ENCODE data around the gene RCOR1.
A peak's percentile ranks its signal among the peaks of the same experiment; 100 is the strongest.
"Not testable (repeated sequence)": the region's sequence is repeated elsewhere in the genome, so short reads cannot be mapped to it uniquely, and the experiment has no call there.

Gene RCOR1

DNA sequence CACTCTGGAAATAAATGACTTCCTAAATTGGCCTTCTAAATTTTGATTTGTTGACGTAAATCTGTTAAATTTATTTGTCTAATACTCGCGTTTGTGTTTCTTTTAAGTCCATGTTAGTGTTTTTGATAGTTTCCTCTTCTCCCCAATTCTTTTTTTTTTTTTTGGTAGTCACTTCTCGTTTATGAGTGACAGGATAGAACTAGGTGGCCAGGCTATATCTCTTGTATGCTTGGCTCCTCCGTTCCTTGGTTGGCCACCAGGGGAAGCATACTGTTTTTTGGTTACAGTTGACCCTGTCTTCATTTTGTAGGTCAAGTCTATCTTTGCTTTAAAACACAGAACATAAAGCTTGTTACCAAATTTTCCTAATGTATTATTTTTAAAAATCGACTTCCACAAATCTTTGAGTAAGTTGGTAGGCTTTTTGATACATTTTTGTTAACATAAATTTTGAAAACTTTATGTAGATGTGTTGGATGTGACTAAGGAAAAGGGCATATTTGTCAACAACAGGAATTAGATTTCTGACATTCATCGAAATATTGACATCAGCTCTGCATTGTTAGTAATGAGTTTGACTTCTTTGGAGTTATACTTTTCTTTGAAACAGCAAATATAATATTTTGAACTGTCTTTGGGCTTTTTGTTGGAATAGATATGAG lies 2.2 kb downstream of the RCOR1 start:
- Mint-ChIP-seq H3K9me3 (no peaks in the 10 kb centered on the region), H3K4me1 (peaks cover 14 to 50% of the 10 kb centered on the region in 2 donors), H3K4me3 (peak overlapping the region; percentile 65 to 71), H3K27me3 (no peaks in the 10 kb centered on the region), H3K36me3 (peaks cover 9 to 12% of the 10 kb centered on the region in 2 donors), H3K27ac (peak overlapping the region; percentile 31)
- DNase-seq (peak; percentile 63), ATAC-seq (replicated peaks) (peak; percentile 41 to 42)

- Mint-ChIP-seq H3K4me3 (no peak overlapping the region), H3K9me3 (peaks cover 0 to 2% of the 10 kb centered on the region in 2 donors), H3K27ac (no peak overlapping the region), H3K4me1 (peaks cover 20 to 54% of the 10 kb centered on the region in 2 donors), H3K27me3 (no peaks in the 10 kb centered on the region), H3K36me3 (peaks cover 18 to 25% of the 10 kb centered on the region in 2 donors)
- no peak for ATAC-seq (replicated peaks)
- no peak for DNase-seq
These were observed 9.0 kb downstream of the RCOR1 start for GRCh38 chr14:102601378-102601925.

DNA sequence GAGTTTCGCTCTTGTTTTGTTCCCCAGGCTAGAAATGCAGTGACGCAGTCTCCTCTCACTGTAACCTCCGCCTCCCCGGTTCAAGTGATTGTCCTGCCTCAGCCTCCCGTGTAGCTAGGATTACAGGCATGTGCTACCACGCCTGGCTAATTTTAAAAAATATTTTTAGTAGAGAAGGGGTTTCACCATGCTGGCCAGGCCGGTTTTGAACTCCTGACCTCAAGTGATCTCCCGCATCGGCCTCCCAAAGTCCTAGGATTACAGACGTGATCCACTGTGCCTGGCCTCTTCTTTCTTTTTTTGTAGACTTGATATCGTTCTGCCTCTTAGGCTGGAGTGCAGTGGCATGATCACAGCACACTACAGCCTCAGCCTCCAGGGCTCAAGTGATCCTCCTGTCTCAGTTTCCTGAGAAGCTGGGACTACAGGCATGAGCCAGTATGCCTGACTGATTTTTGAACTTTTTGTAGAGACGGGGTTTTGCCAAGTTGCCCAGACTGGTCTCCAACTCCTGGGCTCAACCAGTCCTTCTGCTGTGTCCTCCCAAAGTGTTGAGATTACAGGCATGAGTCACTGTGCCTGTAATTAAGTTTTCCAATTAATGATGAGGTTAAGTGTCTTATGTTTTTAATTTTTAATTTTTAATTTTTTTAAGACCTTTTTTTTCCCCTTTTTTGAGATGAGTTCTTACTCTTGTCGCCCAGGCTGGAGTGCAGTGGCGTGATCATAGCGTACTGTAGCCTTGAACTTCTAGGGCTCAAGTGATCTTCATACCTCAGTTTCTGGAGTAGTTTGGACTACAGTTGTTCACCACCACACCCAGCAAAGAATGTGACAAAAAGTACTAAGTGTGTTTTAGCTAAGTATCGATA lies 10.2 kb downstream of the RCOR1 start:
- Mint-ChIP-seq H3K36me3 (peaks cover 19 to 29% of the 10 kb centered on the region in 2 donors), H3K27ac (no peak overlapping the region), H3K27me3 (no peaks in the 10 kb centered on the region), H3K9me3 (peaks cover 0 to 2% of the 10 kb centered on the region in 2 donors), H3K4me3 (peak overlapping the region in 1 of 2 donors; percentile 14), H3K4me1 (peaks cover 24 to 62% of the 10 kb centered on the region in 2 donors)
- DNase-seq (no peak), ATAC-seq (replicated peaks) (no peak)

DNA sequence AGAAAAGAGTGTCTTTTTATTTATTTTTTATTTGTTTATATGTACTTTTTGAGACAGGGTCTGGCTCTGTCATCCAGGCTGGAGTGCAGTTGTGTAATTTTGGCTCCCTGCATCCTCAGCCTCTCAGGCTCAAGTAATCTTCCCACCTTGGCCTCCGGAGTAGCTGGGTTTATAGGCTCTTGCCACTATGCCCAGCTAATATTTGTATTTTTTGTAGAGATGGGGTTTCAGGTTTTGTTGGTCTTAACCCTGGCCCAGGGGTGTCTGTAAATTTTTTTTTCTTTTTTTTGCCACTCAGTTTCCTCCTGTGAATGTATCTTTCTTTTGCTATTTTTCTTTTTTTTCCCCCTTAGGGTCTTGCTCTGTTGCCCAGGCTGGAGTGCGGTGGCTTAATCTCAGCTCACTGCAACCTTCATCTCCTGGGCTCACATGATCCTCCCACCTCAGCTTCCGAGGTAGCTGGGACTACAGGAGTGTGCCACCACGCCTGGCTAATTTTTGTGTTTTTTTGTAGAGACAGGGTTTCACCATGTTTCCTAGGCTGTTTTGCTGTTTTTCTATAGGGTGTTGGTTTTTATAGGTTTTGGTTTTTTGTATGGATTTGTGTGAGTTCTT lies 11.0 kb downstream of the RCOR1 start:
- no peak for ATAC-seq (replicated peaks)
- H3K4me1 Mint-ChIP-seq = peaks cover 27 to 69% of the 10 kb centered on the region in 2 donors
- H3K27ac Mint-ChIP-seq = peak overlapping the region; percentile 83
- no peaks in the 10 kb centered on the region for H3K27me3 Mint-ChIP-seq
- H3K4me3 Mint-ChIP-seq = peak overlapping the region in 1 of 2 donors; percentile 43
- peaks cover 17 to 34% of the 10 kb centered on the region in 2 donors for H3K36me3 Mint-ChIP-seq
- peaks cover 0 to 2% of the 10 kb centered on the region in 2 donors for H3K9me3 Mint-ChIP-seq
- DNase-seq = no peak

GRCh38 chr14:102604183-102604582 lies 11.7 kb downstream of the RCOR1 start:
- peaks cover 15 to 32% of the 10 kb centered on the region in 2 donors for H3K36me3 Mint-ChIP-seq
- peaks cover 0 to 2% of the 10 kb centered on the region in 2 donors for H3K9me3 Mint-ChIP-seq
- no peak overlapping the region for H3K27ac Mint-ChIP-seq
- no peaks in the 10 kb centered on the region for H3K27me3 Mint-ChIP-seq
- DNase-seq = no peak
- no peak overlapping the region for H3K4me3 Mint-ChIP-seq
- peaks cover 26 to 67% of the 10 kb centered on the region in 2 donors for H3K4me1 Mint-ChIP-seq
- no peak for ATAC-seq (replicated peaks)

DNA sequence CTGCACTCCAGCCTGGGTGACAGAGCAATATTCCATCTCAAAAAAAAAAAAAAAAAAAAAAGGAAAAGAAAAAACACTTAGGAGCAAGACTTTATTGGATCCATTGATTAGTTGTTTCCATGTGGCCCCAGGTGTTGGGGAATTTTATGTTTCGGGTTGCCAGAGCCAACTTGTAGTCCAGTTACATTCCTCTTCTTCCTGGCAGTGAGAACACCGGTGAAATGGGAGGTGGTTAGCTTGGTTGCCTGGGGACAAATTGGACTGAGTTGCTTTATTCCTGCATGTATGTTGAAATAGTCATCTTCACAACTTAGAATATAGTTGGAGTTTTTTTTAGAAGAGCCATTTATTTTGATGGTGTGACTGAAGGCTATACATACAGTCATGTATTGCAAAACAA lies 12.6 kb downstream of the RCOR1 start:
- H3K4me1 Mint-ChIP-seq = peaks cover 26 to 62% of the 10 kb centered on the region in 2 donors
- ATAC-seq (replicated peaks) = no peak
- peaks cover 0 to 2% of the 10 kb centered on the region in 2 donors for H3K9me3 Mint-ChIP-seq

DNA sequence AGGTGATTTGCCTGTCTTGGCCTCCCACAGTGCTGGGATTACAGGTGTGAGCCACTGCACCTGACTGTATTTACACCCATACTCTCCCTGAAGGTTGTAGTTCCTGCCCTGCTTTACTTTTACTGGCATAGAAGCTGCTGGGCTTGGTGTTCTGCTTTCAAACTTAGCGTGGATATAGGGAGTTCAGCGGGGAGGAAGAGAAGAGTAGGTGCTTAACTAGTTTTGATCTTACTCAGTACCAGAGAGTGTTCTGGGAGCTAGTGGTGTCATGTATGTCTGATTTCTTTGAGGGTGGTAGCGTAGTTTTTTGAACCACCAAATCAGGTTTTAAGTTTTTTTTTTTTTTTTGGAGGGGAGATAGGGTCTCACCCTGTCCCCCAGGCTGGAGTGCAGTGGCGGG lies 13.8 kb downstream of the RCOR1 start:
- Mint-ChIP-seq H3K36me3 (peaks cover 12 to 29% of the 10 kb centered on the region in 2 donors), H3K4me3 (no peak overlapping the region), H3K27me3 (no peaks in the 10 kb centered on the region), H3K27ac (peak overlapping the region; percentile 25), H3K4me1 (peaks cover 29 to 65% of the 10 kb centered on the region in 2 donors), H3K9me3 (peaks cover 0 to under 1% of the 10 kb centered on the region in 2 donors)
- ATAC-seq (replicated peaks) = peak; percentile 70 to 81
- no peak for DNase-seq

More for the DNA sequence above, 12.6 kb downstream of the RCOR1 start:
- Mint-ChIP-seq H3K27me3 (no peaks in the 10 kb centered on the region), H3K36me3 (peaks cover 14 to 26% of the 10 kb centered on the region in 2 donors), H3K27ac (no peak overlapping the region), H3K4me3 (no peak overlapping the region)
- DNase-seq = no peak

GRCh38 chr14:102608064-102608446 lies 15.6 kb downstream of the RCOR1 start:
- H3K27me3 Mint-ChIP-seq = no peaks in the 10 kb centered on the region
- no peaks in the 10 kb centered on the region for H3K9me3 Mint-ChIP-seq
- H3K36me3 Mint-ChIP-seq = peaks cover 9 to 33% of the 10 kb centered on the region in 2 donors
- H3K4me3 Mint-ChIP-seq = no peak overlapping the region
- ATAC-seq (replicated peaks) (no peak), DNase-seq (no peak)
- no peak overlapping the region for H3K27ac Mint-ChIP-seq
- H3K4me1 Mint-ChIP-seq = peaks cover 28 to 69% of the 10 kb centered on the region in 2 donors

DNA sequence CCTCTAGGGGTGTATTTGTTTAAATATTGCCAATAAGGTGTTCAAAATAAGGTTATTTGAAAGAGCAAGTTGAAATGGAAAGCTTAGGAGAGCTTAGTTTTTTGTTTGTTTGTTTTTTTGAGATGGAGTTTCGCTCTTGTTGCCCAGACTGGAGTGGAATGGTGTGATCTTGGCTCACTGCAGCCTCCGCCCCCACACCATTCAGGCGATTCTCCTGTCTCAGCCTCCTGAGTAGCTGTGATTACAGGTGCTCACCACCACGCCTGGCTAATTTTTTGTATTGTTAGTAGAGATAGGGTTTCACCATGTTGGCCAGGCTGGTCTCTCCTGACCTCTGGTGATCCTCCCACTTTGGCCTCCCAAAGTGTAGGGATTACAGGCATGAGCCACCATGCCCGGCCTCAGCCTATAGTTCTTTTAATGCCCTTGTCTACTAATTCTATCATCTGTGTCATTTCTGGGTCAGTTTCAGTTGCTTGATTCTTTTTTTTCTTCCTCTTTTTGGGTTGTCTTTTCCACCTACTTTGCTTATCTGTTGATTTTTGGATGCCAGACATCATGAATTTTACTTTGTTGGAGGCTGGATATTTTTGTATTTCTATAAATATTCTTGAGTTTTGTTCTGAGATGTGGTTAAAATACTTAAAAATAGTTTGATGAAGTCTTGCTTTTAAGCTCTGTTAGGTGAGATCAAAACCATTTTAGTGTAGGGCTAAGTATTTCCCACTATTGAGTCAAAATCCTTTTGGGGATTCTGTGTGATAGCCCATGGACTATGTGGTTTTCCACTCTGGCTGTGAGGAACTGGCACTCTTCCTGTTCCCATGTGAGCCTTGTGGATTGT lies 18.7 kb downstream of the RCOR1 start:
- ATAC-seq (replicated peaks) = peak; percentile 79 to 82
- H3K4me3 Mint-ChIP-seq = peak overlapping the region; percentile 4 to 54
- no peaks in the 10 kb centered on the region for H3K27me3 Mint-ChIP-seq
- peaks cover 5 to 29% of the 10 kb centered on the region in 2 donors for H3K36me3 Mint-ChIP-seq
- peak overlapping the region; percentile 85 for H3K27ac Mint-ChIP-seq
- H3K9me3 Mint-ChIP-seq = no peaks in the 10 kb centered on the region
- DNase-seq = no peak
- peaks cover 23 to 60% of the 10 kb centered on the region in 2 donors for H3K4me1 Mint-ChIP-seq

DNA sequence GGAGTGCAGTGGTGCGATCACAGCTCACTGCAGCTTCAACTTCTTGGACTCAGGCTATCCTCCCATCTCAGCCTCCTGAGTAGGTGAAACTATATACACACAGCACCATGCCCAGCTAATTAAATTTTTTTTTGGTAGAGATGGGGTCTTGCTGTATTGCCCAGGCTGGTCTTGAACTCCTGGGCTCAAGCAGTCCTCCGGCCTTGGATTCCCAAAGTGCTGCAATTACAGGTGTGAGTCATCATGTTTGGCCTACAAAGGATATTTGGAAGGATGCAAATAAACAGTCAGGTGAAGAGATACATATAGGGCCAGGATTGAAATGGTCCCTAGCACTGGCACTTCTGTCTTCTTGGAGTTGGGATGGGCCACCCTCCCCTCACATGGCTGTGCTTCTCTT lies 23.9 kb downstream of the RCOR1 start:
- ATAC-seq (replicated peaks) = no peak
- Mint-ChIP-seq H3K9me3 (no peaks in the 10 kb centered on the region), H3K36me3 (peaks cover 10 to 24% of the 10 kb centered on the region in 2 donors), H3K27ac (no peak overlapping the region), H3K27me3 (no peaks in the 10 kb centered on the region), H3K4me1 (peaks cover 29 to 63% of the 10 kb centered on the region in 2 donors), H3K4me3 (no peak overlapping the region)
- no peak for DNase-seq

GRCh38 chr14:102616799-102617198 lies 24.4 kb downstream of the RCOR1 start:
- H3K9me3 Mint-ChIP-seq = no peaks in the 10 kb centered on the region
- DNase-seq = no peak
- no peak overlapping the region for H3K4me3 Mint-ChIP-seq
- no peak for ATAC-seq (replicated peaks)
- no peaks in the 10 kb centered on the region for H3K27me3 Mint-ChIP-seq
- H3K4me1 Mint-ChIP-seq = peaks cover 30 to 63% of the 10 kb centered on the region in 2 donors
- H3K36me3 Mint-ChIP-seq = peaks cover 10 to 23% of the 10 kb centered on the region in 2 donors
- no peak overlapping the region for H3K27ac Mint-ChIP-seq

GRCh38 chr14:102619012-102619411 lies 26.6 kb downstream of the RCOR1 start:
- H3K27me3 Mint-ChIP-seq; H3K9me3 Mint-ChIP-seq; ATAC-seq (replicated peaks); DNase-seq; H3K4me3 Mint-ChIP-seq: not testable (repeated sequence)
- peaks cover 10 to 23% of the 10 kb centered on the region in 2 donors for H3K36me3 Mint-ChIP-seq
- H3K4me1 Mint-ChIP-seq = peaks cover 37 to 63% of the 10 kb centered on the region in 2 donors
- H3K27ac Mint-ChIP-seq = peak overlapping the region; percentile 67

DNA sequence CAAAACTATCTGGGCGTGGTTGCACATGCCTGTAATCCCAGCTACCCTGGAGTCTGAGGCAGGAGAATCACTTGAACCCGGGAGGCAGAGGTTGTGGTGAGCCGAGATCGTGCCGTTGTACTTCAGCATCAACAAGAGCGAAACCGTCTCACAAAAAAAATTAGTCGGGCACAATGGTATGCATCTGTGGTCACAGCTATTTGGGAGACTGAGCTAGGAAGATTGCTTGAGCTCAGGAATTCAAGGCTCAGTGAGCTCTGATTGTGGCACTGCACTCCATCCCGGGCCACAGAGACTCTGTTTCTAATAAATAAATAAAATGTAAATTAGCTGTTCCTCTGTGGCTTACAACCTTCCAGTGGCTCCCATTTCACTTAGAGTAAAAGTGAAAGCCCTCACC lies 28.0 kb downstream of the RCOR1 start:
- ATAC-seq (replicated peaks) = no peak
- peaks cover 10 to 23% of the 10 kb centered on the region in 2 donors for H3K36me3 Mint-ChIP-seq
- DNase-seq = no peak

More for the DNA sequence above, 28.0 kb downstream of the RCOR1 start:
- Mint-ChIP-seq H3K9me3 (no peaks in the 10 kb centered on the region), H3K27me3 (no peaks in the 10 kb centered on the region), H3K27ac (no peak overlapping the region), H3K4me3 (no peak overlapping the region), H3K4me1 (peaks cover 39 to 60% of the 10 kb centered on the region in 2 donors)

All from stimulated activated naive B cell treated with anti-CD40 and anti-IgM and Interleukin-4, amounts not matched to agents 10 μg/mL and 1 μg/mL and 100 μg/mL, for 72 hours (primary cell).